ENCODE data around the gene PTCD1. TPM values are rescaled to one million over a fixed set of nuclear protein-coding genes. Genes with fewer than 3 reads are reported as not detected.
A peak's percentile ranks its signal among the peaks of the same experiment; 100 is the strongest.

The PTCD1 gene
- total RNA-seq, 1 donor from 2014 or later = 5.4 TPM

- TF ChIP-seq CTCF (IDR thresholded peaks at IDR 0.05) = no peak
- Mint-ChIP-seq H3K4me3 (ENCODE audit: unreplicated experiment) (no peak overlapping the region), H3K4me1 (ENCODE audit: low read depth) (peaks cover 26% of the 10 kb centered on the region), H3K27ac (ENCODE audit: unreplicated experiment) (peak overlapping the region; percentile 3), H3K9me3 (ENCODE audit: low read depth) (no peaks in the 10 kb centered on the region), H3K27me3 (ENCODE audit: low read depth) (no peaks in the 10 kb centered on the region), H3K36me3 (ENCODE audit: low read depth) (peaks cover 16% of the 10 kb centered on the region)
- DNase-seq (ENCODE audit: low spot score) = no peak
Observed at GRCh38 chr7:99404235-99404976, 34.2 kb downstream of the PTCD1 start.

- H3K27ac Mint-ChIP-seq (ENCODE audit: unreplicated experiment) = no peak overlapping the region
- peaks cover 30% of the 10 kb centered on the region for H3K4me1 Mint-ChIP-seq (ENCODE audit: low read depth)
- H3K36me3 Mint-ChIP-seq (ENCODE audit: low read depth) = peaks cover 18% of the 10 kb centered on the region
- H3K9me3 Mint-ChIP-seq (ENCODE audit: low read depth) = no peaks in the 10 kb centered on the region
- no peak for DNase-seq (ENCODE audit: low spot score)
- no peaks in the 10 kb centered on the region for H3K27me3 Mint-ChIP-seq (ENCODE audit: low read depth)
- H3K4me3 Mint-ChIP-seq (ENCODE audit: unreplicated experiment) = no peak overlapping the region
- TF ChIP-seq CTCF (IDR thresholded peaks at IDR 0.05) = no peak
Observed at GRCh38 chr7:99403764-99404163, 34.8 kb downstream of the PTCD1 start.

DNA sequence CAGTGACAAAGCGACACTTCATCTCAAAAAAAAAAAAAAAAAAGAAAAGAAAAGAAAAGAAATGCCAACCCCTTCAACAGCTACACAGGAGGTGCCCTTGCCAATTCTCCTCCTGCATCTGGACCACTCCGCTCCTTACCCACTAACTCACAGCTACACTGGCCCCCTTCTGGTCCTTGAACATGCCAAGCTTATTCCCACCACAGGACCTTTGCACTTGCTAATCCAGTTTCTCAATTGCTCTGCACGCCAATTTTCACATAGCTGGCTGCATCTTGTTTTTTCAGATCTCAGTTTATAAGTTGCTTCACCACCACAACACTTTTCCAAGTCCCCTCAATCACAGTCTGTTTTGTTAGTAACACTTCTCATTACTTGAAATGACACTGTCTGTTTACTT lies 35.7 kb downstream of the PTCD1 start:
- no peak for DNase-seq (ENCODE audit: low spot score)
- Mint-ChIP-seq H3K9me3 (ENCODE audit: low read depth) (no peaks in the 10 kb centered on the region), H3K4me3 (ENCODE audit: unreplicated experiment) (no peak overlapping the region), H3K27me3 (ENCODE audit: low read depth) (no peaks in the 10 kb centered on the region), H3K4me1 (ENCODE audit: low read depth) (peaks cover 32% of the 10 kb centered on the region), H3K27ac (ENCODE audit: unreplicated experiment) (peak overlapping the region; percentile 22), H3K36me3 (ENCODE audit: low read depth) (peaks cover 24% of the 10 kb centered on the region)
- no peak for TF ChIP-seq CTCF (IDR thresholded peaks at IDR 0.05)

- peaks cover 28% of the 10 kb centered on the region for H3K36me3 Mint-ChIP-seq (ENCODE audit: low read depth)
- DNase-seq (ENCODE audit: low spot score) = no peak
- no peak overlapping the region for H3K4me3 Mint-ChIP-seq (ENCODE audit: unreplicated experiment)
- H3K4me1 Mint-ChIP-seq (ENCODE audit: low read depth) = peaks cover 12% of the 10 kb centered on the region
- no peaks in the 10 kb centered on the region for H3K9me3 Mint-ChIP-seq (ENCODE audit: low read depth)
- no peak for TF ChIP-seq CTCF (IDR thresholded peaks at IDR 0.05)
- no peak overlapping the region for H3K27ac Mint-ChIP-seq (ENCODE audit: unreplicated experiment)
- no peaks in the 10 kb centered on the region for H3K27me3 Mint-ChIP-seq (ENCODE audit: low read depth)
Observed at GRCh38 chr7:99399597-99399996, 39.0 kb downstream of the PTCD1 start.

GRCh38 chr7:99398891-99399445 lies 39.6 kb downstream of the PTCD1 start:
- Mint-ChIP-seq H3K27ac (ENCODE audit: unreplicated experiment) (peak overlapping the region; percentile 57), H3K36me3 (ENCODE audit: low read depth) (peaks cover 28% of the 10 kb centered on the region), H3K4me3 (ENCODE audit: unreplicated experiment) (no peak overlapping the region), H3K4me1 (ENCODE audit: low read depth) (peaks cover 7% of the 10 kb centered on the region), H3K27me3 (ENCODE audit: low read depth) (no peaks in the 10 kb centered on the region), H3K9me3 (ENCODE audit: low read depth) (no peaks in the 10 kb centered on the region)
- no peak for DNase-seq (ENCODE audit: low spot score)
- no peak for TF ChIP-seq CTCF (IDR thresholded peaks at IDR 0.05)

Measured in chondrocyte (in vitro differentiated cells).